Inferior parietal cortex (tissue), 1 donor: ENCODE results near the gene FFAR2.

ENCODE experiments used
- DNase-seq: peaks from one replicate; pipeline ENCODE4 v3.0.0-alpha.2; 2016; ENCODE audit errors: extremely low spot score

FFAR2 gene

GRCh38 chr19:35425682-35426081, 22.4 kb upstream of the FFAR2 start:
- no peak for DNase-seq

DNA sequence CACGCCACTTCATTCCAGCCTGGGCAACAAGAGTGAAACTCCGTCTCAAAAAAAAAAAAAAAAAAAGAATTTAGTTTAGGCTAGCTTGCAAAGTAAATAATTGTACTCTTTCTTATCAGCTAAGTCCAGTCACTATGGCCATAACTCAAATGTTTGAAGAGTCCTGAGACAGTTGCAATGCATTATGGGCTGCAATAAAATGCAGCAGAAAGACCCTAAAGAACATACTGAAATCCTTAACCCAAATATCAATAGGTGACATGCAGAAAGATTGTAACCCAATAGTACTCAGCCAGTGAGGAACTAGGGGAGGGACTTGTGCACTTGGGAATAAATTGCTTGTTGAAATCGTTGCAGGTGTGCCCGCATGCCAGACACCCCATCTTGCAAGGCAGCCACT, 20.9 kb upstream of the FFAR2 start:
- DNase-seq = no peak

DNA sequence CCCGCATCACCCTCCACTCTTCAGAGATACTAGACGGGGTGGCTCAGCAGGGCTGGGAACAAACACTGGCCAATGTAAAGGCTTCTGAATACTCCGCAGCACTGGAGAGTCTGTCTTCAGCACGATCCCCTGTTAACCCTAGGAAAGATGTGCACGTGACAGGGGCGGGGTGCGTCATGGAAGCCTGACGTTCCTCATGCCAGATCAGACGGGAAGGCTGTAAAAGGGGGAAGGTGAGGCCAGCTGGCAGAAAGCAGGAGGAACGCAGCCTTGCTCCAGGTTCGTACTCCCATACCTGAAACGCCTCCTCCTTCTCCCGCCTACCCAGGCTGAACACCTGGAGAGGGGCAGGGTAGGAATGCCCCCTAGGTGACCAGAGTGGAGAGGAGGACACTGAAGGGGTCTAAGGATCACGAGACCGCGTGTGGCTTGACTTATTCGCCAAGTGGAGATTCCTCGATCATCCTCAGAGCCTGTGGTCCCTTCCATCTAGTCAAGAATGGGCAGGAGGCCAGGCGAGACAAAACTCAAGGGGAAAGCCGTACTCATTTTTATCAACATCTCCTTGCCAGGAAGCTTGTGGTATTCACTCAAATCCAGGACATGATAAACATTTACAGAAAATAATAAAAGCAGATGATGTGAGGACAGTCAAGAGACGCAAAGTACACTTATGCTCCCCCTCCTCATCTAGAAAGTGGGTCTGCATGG, 18.2 kb upstream of the FFAR2 start:
- DNase-seq = no peak

- DNase-seq = no peak
These were observed 17.5 kb upstream of the FFAR2 start for GRCh38 chr19:35430409-35431144.

DNA sequence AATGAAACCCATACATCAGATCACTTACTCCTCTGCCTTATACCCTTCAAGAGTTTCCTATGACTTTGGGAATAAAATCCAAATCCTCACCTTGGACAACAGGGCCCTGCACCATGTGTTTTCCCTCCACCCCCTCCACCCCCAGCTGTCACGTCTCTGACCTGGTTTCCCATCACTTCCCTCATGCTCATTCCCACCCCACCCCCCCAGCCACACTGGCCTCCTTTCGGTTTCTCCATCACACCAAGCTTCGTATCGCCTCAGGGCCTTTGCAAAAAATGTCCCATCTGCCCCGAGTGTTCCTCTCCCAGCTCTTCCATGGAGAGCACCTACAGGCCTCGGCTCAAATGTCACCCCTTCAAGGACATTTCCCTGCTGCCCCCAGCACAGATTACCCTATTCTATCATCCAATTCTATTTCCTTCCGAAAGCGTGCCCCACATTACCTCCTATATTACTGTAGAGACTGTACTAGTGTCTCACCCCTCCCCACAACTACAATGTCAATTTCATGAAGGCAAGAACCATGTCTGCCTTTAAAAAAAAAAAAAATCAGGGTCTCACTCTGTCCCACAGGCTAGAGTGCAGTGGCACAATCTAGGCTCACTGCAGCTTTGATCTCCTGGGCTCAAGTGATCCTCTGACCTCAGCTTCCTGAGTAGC, 16.8 kb upstream of the FFAR2 start:
- no peak for DNase-seq

- no peak for DNase-seq
These were observed 15.1 kb upstream of the FFAR2 start for GRCh38 chr19:35432911-35433310.

- no peak for DNase-seq
These were observed 14.6 kb upstream of the FFAR2 start for GRCh38 chr19:35433448-35433847.

GRCh38 chr19:35435896-35436295, 12.2 kb upstream of the FFAR2 start:
- DNase-seq = no peak

- DNase-seq = no peak
These were observed 11.3 kb upstream of the FFAR2 start for GRCh38 chr19:35436477-35437405.

DNA sequence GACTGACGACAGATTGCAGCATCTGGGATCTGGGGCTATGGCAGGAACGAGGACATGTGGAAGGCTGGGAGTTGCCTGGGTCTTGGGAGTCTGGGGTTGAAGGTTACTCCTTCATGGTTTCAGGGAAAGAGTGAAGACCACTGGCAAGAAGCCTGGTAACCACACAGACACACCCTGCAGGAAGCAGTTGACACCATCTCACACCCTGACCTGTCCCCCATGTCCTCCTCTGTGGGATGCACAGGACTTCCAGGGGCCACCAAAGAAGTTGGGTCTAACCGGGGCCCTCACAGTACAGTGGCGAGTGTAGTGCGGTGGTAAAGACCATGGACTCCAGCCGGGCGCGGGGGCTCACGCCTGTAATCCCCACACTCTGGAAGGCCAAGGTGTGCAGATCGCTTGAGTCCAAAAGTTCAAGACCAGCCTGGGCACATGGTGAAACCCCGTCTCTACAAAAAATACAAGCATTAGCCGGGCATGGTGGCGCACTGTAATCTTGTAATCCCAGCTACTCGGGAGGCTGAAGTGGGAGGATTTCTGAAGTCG, 10.6 kb upstream of the FFAR2 start:
- DNase-seq = no peak

GRCh38 chr19:35438096-35438495, 10.0 kb upstream of the FFAR2 start:
- no peak for DNase-seq

DNA sequence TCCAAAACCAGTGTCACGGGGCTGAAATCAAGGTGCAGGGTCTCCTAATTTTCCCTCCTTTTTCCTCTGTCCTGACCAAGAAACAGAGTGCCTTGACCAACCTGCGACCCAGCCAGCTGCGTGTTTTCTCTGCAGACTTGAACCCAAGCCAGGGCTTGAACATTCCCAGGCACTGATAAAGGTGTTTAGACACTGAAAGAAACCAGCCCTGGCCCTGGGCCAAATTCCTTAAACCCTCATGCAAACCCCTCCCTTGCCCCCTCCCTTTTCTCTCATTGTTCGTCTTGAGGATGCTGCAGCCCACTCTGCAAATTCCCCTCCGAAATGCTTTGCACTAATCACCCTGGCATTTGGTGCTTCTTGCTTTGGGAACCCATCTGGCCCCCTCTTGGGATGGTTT, 9.5 kb upstream of the FFAR2 start:
- no peak for DNase-seq

GRCh38 chr19:35439921-35440320, 8.1 kb upstream of the FFAR2 start:
- no peak for DNase-seq

DNA sequence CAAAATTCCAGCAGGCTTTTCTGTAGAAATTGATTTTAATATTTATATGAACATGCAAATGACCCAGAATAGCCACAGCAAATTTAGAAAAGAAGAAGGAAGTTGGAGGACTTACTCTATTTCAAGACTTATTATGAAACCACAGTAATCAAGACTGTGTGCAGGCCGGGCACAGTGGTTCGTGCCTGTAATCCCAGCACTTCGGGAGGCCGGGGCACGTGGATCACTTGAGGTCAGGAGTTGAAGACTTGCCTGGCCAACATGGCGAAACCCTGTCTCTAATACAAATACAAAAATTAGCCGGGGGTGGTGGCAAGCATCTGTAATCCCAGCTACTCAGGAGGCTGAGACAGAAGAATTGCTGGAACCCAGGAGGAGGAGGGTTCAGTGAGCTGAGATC, 6.0 kb upstream of the FFAR2 start:
- no peak for DNase-seq

- DNase-seq = no peak
These were observed 3.3 kb upstream of the FFAR2 start for GRCh38 chr19:35444735-35445134.

DNA sequence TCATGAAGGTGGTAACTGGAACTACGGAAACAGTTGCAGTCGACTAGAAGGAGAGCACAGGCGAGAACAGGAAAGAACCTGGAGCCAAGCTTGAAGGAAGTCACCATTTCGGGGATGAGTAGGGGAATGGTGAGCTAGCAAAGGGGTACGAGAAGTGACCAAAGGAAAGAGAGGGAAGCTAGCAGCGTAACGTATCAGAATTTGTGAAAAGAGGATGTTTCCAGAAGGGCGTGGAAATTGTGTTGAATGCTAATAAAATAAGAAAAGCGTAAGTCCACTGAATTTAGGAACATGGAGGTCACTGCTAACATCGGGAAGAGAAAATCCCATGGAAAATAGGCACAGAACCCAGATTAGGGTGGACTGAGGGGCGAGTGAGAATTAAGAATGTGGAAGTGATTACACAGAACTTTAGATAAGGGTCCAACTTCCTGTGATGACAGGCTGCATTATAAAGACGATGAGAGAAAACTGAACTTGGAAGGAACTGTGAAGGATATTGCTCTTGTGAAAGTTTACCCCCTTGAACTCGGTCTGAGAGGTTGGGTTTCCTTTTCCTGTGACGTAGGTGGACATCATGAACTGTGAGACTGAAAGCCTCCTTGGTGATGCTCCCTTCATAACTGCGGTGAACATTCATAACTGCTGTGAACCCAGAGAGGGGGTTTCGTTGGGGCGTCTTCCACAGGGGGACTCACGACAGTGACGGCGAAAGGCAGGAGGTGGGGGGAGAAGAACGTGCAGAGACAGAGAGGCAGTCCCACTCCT, 2.0 kb upstream of the FFAR2 start:
- no peak for DNase-seq

GRCh38 chr19:35449359-35450043, 1.4 kb downstream of the FFAR2 start:
- no peak for DNase-seq

GRCh38 chr19:35451338-35452096, 3.5 kb downstream of the FFAR2 start:
- no peak for DNase-seq

GRCh38 chr19:35454663-35455062, 6.6 kb downstream of the FFAR2 start:
- no peak for DNase-seq
